ENCODE results near the gene MED26.

Gene MED26

DNA sequence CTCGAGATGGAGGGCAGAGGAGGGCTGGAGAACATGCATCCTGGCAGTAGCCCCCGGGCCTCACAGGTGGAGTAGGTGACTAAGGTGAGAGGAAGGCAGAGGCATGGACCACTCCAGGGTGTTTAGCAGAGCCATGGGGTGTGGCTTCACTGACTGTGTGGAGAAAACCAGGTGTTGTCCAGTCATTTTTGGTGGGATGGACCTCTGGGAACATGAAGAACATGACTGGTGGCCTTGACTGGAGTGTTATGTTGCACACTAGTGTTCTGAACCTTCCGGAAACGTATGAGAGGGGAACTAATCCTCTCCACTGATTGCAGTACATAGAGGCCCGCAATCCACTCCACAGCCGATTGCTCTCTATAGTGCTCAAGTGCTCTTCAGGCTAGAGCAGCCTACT, 16.9 kb downstream of the MED26 start:
- no peak for DNase-seq

DNA sequence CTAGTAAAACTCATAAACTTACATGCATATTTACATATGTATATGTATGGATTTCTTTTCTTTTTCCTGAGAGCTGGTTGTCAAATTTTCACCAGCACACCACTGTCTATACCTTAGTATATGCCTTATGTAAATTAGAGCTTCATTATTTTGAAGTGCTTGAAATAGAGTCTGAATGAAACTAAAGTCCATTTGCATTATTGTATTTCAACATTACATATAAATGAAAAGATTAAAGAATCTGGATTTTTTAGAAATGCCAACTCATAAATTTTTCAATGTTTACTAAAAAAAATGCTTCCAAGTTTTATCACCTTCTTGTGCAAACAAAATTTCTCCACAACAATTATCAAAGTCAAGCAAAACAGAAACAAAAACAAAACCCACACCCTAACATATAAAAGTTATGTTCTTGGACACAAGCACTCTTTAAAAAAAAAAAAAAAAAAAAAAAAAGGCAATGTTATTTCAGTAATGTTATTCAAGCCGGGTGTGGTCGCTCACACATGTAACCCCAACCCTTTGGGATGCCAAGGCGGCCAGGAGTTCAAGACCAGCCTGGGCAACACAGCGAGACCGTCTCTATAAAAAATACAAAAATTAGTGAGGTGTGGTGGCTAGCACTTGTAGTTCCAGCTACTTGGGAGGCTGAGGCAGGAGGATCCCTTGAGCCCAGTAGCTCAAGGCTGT, 18.3 kb downstream of the MED26 start:
- no peak for DNase-seq

DNA sequence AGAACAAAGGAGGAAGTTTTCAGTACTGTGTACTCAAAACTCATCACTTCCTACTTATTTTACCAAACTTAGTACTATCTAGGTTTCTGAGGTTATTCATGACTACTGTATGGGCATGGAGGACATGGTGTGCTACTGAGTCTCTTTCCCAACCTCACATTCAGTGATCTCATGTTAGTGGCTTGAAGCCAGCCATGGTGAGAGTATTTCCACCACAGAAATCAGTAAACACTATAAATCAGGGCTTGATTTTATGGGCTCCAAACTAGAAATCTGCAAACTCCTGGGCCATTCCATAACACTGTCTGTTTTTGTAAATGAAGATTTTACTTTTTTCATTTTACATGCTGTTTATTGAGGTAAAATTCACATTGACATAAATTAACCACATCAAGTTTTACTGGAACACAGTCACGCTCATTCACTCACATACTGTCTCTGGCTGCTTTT, 19.7 kb downstream of the MED26 start:
- no peak for DNase-seq

DNA sequence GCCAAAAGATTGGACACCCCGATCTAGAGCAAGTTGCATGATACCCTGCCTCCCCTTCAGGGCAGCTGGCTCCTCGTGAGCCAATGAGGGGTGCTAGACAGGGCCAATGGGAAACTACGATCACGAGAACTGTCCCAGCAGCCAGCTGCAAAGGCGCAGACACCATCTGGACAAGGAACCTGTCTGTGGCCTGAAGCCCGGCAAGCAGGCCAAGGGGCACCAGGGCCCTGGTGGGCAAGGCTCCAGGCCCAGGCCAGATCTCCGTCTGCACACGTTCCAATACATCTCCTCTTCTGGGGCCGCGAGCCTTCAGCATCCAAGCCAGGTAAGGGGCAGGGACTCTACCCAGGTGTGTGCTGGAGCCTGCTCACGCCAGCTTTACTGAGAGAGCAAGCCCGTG, 20.2 kb downstream of the MED26 start:
- no peak for DNase-seq

DNA sequence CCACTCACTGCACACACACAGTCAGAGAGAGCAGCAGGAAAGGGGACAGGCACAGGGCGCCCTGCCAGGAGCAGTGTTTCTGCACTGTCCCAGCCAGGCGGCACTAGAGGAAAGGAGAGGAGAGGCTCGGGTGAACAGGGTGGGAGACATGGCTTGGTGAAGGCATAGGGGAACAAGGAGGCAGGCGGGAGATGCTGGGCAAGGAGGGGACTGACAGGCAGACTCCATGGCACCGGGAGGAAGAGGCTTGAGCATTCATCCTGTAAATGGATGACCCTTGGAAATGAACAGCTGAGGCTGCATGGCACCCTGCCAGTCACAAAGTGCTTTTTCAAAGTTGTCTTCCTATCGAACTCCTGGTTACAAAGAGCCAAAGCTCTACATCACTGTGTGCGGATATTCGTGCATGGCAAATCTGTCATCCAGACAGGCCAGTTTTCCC, 22.4 kb downstream of the MED26 start:
- no peak for DNase-seq

DNA sequence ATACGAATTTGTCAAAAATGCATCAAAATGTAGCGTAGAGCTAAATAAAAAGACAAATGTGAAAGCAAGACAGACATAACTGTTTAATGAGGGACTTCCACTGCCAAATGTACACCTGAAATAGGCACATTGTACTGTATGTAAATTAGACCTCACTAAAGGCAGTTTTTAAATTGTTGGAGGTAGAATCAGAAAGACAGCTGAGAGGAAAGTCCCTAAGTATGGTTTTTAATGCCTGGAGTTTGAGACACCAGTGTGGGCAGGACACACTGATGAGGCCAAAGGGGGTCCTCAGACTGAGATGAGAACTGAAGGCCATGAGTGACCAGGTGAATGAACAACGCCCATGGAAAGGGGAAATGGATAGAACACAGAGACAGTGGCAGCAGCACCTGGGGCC, 22.9 kb downstream of the MED26 start:
- DNase-seq: no peak

DNA sequence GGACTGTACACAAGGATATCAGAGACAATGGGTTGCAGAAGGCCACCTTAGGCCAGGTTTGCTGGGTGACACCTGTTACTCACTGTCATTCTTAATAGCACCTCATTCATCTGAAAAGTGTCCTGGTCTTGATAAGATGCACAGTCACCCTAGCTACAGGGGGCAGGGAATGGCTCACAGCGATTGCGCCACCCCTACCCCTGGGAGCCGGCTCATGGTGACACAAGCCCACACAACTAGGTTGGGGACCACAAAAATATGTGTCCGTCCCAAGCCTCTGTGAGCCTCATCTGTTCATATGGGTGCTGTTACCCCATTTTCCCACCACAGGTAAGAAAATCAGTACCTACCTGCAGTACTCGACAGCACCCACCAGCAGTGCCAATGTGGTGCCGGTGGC, 23.4 kb downstream of the MED26 start:
- DNase-seq: no peak

DNA sequence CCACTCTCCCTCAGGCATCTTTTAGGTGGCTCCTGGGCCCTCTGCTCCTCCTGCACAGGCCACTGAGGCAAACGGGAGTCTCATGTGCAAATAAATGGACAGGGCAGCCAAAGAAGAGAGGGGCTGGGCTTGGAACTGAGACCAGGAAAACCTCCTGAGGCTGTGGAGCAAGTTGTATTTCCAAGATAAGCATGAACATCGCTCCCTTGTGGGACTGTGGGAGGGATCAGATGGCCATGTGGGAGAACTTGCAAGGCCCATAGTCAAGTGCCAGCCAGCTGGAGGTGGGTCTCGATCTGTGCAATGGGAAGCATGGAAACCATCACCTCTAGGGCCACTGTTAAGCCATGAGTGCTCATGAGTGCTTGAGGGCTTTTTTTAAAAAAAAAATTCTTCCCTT, 24.9 kb downstream of the MED26 start:
- no peak for DNase-seq

DNA sequence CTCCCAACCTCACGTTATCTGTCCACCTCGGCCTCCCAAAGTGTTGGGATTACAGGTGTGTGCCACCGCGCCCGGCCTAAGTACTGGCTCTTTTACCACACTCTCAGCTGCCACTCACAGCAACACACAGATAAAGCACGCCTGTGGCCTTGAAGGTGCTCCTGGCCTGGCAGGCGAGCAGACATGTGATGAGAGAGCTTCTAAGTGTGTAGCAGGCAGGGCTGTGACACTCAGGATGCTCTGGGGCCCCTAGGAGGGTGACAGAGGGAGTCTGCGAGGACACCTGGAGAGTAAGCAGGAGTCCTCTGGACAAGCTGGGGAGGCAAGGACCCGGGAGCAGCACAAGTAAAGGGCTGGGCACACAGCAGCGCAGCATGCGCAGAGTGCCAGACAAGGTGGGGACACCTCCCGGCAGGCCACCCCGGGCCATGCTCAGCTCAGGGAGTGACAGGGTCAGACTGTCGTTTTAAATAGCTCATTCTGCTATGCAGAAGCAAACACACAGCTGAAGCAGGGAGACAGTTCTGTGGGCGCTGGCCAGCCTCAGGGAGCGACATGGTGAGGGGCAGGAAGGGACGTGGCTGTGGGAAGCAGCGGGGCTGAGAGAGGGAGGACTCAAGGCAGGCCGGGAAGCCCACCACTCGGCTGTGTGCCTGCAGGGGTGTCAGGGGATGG, 26.5 kb downstream of the MED26 start:
- no peak for DNase-seq

DNA sequence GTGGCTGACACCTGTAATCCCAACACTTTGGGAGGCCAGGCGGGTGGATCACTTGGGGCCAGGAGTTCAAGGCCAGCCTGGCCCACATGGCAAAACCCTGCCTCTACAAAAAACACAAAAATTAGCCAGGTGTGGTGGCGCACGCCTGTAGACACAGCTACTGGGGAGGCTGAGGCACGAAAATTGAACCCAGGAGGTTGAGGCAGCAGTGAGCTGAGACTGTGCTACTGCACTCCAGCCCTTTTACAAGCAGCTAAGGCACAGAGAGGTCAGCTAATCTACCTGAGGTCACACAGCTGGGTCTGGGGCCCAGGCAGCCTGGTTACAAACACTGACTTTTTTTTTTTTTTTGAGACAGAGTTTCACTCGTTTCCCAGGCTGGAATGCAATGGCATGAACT, 27.2 kb downstream of the MED26 start:
- DNase-seq: no peak

DNA sequence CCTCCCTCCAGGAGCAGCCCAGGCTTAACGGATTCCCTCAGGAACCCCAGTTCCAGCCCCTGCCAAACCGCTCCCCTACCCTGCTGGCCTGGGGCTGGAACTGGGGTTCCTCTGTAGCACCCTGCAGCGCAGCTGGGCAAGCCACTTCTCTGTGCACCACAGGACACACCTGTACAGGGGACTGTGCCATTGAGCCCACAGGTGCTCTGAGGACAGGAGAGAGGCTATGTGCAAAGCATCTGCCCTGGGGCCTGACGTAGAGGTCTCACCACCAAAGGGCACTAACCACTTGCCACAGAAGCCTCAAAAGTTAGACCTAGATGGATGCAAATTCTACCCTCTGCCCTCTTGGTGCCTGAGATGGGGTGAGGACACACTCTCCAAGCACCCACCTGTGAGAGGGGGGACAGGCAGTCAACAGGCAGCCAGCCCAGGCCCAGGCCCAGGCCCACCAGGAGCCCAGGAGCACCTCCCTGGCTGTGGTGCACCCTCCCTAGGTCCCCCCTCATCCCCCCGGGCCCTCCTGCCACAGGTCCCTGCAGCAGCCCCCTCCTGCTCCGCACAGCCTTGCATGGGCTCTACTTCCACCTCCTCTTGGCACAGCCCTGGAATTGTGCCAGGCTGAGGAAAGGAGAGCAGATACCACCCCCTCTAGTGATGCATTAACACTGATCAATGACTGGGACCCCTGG, 28.2 kb downstream of the MED26 start:
- no peak for DNase-seq

DNA sequence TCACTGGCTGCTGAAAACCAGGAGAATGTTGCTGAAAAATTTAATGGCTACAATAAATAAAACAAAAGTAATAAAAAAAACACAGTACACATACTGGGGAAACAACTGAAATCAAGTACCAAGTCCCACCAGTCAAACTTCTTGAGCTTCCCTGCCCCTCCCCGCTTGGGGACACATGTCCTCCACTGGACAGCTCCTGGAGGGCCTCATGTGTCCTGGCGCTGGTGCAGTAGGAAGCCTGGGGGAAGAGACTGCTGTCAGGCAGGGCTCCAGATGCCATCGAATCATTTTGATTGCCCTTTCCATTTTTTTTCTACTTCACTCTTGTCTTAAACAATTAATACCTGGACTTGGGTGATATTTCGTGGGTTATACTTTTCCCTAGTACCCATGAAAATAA, 29.2 kb downstream of the MED26 start:
- DNase-seq: no peak

DNA sequence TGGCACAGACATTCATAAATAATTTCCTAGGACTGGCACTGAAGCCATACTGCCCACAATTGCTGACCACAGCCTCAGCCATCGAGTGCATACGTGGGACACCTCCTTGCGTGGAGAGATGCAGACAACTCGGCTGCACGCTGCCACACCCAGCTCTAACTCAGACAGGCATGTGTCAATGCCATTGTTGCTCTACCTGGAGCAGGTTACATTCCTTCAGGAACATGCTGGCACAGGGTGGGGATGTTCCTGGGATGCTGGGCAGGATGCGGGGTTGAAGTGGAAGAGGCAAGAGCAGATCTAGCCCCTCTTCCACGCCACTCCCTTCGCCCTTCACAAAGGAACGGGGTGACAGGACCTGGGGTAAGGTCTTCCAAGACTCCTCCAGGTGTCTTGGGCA, 31.6 kb downstream of the MED26 start:
- no peak for DNase-seq

DNA sequence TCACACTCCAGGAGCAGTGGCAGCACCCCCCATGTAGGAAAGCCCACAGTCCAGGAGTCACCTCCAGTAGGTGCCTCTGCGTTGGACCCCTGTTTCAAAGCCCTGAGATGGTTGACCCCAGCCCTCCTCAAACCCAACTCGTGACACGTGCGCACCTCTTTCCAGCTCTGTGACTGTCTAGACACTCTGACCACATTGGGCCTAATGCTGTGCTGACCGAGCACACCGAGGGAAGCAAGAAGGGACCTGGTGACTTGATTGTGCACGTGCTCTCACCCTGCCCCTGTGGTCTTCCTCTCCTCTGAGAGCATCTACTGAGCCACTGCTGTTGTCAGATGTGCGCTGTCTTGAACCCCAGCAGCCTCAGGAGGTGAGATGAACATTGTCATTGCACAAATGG, 32.9 kb downstream of the MED26 start:
- DNase-seq: no peak

DNA sequence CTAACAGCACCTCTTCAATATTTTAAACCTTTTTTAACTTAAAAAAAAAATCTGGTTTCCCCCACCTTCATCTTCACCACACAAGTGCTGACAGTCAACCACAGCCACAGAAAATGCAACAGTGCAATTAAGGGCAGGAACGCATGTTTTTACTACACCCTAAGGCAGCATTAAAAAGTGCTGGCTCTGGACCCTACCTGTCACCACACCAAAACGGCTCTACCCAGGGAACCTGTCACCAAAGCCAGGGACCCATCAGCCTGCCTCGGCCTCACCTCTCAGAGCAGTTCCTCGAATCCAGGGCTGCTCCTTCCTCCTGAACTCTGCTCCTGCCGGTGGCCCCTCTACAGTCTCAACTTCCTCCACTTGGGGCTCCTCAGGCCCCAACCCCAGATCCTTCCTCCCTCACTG, 33.3 kb downstream of the MED26 start:
- DNase-seq: peak; percentile 42

DNA sequence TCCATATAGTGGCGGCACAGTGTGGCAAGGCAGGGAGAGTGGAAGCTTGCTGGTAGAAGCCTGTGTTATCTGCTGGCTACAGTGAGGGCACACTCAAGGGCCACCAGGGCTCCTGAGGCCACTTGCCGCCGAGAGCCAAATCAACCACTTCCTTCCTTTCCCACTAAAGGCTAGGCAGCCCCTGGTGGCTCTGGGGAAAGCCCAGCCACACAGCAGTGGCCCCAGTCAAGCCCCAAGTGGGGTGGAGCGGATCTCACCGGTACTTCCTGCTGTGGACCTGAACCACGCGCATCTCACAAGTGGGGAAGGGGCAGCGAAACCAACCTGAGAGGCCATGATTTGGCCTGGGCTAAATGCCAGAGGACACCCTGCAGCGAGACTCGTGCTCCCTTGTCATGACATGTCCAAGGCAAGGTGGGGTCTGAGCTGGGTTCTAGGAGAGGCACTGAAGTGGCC, 33.8 kb downstream of the MED26 start:
- DNase-seq: peak; percentile 53

DNA sequence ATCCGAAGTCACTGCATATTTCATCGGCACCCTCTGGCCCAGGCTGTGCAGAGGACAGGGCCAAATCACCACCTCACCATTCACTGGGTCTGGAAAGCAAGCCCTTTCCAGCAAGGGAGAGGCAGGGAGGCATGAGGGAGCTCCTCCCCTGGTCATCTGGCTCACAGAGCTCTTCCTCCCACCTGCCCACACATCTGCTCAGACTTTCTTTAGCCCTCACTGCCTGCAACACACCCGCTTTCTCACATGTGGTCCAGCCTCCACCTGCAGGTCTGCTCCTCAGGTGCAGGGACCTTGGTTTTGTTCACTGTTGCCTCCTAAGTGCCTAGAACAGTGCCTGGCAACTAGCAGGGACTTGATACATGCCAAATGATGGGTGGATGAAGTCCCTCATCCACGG, 34.8 kb downstream of the MED26 start:
- no peak for DNase-seq

DNA sequence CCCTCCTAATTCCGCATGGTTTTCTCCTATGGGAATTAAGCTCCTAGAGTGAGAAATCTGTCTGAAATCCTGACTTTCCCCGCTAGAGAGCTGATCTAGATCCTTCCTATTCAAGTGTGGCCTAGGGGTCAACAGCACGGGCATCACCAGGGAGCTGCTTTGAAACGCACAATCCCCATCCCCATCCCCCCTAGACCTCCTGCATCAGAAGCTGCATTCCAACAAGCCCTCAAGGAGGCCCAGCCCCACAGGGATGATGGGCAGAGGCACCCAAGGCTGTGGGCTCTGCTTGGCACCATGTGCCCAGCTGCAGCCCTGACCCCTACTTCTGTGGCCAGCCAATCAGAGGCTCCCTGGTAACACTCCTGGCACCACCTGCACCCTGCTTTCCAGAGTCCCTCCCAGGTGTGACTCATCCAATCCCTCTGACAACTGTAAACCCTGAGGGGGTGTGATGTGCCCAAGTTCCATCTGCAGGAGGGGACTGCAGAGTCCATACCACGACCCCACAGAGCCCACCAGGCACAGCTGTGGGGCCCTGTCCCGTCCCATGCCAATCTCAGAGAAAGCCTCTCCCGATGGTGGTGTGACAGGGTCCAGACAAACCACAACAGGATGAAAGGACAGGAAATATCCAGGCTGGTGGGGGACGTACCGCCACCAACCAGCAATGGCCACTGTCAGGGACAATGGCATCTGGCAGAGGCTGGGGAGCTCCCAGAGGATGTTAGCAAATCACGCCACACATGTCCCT, 36.0 kb downstream of the MED26 start:
- no peak for DNase-seq

DNA sequence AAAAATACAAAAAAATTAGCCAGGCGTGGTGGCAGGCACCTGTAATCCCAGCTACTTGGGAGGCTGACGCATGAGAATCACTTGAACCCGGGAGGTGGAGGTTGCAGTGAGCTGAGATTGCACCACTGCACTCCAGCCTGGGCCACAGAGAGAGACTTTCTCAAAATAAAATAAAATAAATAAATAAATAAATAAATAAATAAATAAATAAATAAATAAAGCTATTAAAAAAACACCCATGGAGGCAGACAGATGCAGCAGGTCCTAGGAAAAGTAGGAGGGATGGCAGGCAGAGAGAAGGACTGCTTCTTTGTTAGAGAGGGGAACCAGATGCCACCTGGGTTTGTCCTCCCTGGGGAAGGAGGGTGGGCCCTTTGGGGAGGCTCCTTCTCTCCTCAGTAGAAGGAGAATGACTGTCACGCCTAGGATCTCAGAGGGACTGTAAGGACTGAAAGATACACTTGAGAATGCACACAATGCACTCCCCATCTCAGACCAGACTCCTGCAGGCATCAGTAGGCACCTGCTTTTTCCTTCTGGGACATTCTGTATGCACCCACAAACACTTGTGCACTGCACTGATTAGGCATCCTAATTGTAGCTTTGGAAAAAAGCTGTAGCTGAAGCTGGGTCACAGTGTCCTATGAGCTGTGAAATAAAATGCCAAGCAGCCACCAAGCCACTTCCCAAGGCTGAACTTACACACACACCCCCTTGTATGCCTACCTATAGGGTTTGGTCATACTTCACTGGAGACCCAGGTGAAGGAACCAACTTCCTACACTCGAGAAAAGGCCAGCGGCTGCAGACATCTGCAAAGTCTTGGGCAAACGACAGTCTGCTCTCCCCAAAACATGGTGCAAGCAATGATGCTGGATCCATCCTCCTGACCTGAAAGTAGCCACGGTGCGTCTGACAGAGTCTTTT, 36.9 kb downstream of the MED26 start:
- no peak for DNase-seq

DNA sequence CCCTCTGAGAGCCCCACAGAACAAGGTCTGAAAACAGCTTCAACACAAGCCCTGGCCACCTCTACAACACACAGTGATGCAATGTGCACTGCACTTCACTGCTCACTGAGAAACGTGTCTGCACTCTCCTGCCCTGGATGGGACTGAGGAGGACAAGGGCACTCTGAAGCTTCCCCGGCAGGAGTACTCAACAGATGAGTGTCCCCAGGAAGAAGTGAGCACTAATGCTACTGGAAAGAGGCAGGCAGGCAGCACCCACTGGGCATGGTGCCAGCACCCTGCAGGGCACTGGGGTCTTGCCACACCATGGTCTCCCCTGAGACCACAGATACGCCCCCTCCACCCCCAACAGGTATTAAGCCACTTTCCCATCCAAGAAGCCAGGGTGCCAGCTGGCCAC, 38.1 kb downstream of the MED26 start:
- no peak for DNase-seq

DNA sequence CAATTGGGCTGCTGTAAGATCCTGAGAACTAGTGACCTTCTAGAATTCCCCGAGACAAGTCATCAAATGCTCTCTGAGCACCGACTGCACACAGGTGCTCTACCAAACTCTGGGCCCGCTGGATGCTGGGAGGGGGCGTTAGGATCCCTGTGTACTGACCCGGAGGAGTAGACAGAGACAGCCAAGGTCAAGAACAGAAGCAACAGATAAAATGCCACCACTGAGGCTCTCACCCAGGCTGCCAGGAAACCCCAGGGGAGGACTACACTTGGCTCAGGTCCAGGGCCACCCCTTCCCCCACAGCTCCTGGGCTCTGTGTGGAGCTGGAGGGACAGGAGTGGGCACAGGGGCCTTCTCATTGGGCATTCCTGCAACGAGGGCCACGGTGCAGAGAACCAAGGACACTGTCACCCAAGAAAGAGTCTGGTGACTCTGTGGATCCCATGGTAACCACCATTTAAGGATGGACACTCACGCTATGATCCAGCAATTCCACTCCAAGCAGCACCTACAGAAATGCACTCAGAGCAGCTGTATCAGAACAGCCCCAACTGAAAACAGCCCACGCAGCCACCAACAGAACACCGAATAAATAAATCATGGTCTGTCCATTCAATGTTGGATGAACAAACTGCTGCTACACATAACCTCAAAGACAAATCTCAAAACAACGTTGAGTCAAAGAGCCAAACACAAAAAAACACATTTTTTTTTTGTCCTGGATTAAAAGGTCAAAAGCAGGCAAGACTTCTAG, 39.0 kb downstream of the MED26 start:
- DNase-seq: no peak

Measured in CD4-positive, alpha-beta T cell treated with Interleukin-17A for 4 hours (primary cell).